K562 (cell line): Measurements from ENCODE around the gene ST14. TPM values are rescaled to one million over a fixed set of nuclear protein-coding genes. Genes with fewer than 3 reads are reported as not detected.
"Not testable (repeated sequence)": the region's sequence is repeated elsewhere in the genome, so short reads cannot be mapped to it uniquely, and the experiment has no call there.

ENCODE experiments used
- ATAC-seq: fragments of 200-7000 bp; cut with Tn5 transposase; 3 replicates; pipeline ENCODE4 v1.9.1; 2020; ENCODE audit warnings: moderate library complexity
- BruUV-seq: library from RNA; stranded (reverse); fragments of 400-500 nt; replicated peaks from 2 replicates; lab custom pipeline; 2021; lab: Mats Ljungman, UMichigan
- CTCF ChIA-PET: fragments of 300-600 bp; formaldehyde crosslinking; extraction: SDS; loops from one replicate; lab custom pipeline; 2021; ENCODE audit warnings: low intra/inter-chr PET ratio; lab: Yijun Ruan, JAX
- POLR2A ChIA-PET: fragments of 300-600, 350-650 bp; sonication (Branson Sonifier 250); formaldehyde crosslinking; extraction: SDS; loops from one replicate; lab custom pipeline; 2021; ENCODE audit warnings: antibody characterized with exemption, inconsistent platforms; lab: Yijun Ruan, JAX
- DNase-seq, 4 experiments: peaks; one replicate each; pipeline versions ENCODE4 v3.0.0 to v3.0.0-alpha.2; 2011 to 2018; ENCODE audit warnings: low spot score in 3 of 4, mixed read lengths in 3 of 4; ENCODE audit errors: extremely low read depth in 1 of 4
- FAIRE-seq: peaks from 2 replicates; lab custom pipeline; 2011; peaks lifted over from hg19 to GRCh38; lab: Jason Lieb, UNC
- H2AFZ ChIP-seq: 2 replicates; pipeline ENCODE4 v1.6.0; 2011; ENCODE audit warnings: low read depth, low read length, control low read depth, inconsistent platforms
- H3K27ac ChIP-seq: fragments of 200-600 bp; 3 replicates; pipeline ENCODE4 v1.8.0; 2011; ENCODE audit warnings: low read depth, mild to moderate bottlenecking, control low read depth, inconsistent platforms, low read length, moderate library complexity, mixed read lengths; ENCODE audit errors: extremely low read depth
- H3K27me3 ChIP-seq, 2 experiments: fragments of 300-600 bp in 1 of 2; 2 replicates in 1 of 2; 3 replicates in 1 of 2; pipeline versions ENCODE4 v1.6.0 to v1.8.0; 2011; ENCODE audit warnings: inconsistent platforms in 2 of 2, low read length in 2 of 2, mild to moderate bottlenecking in 1 of 2, mixed read lengths in 1 of 2, moderate library complexity in 1 of 2; ENCODE audit not compliant: control insufficient read depth in 2 of 2, insufficient read depth in 2 of 2
- H3K36me3 ChIP-seq: fragments of 300-600 bp; 3 replicates; pipeline ENCODE4 v1.8.0; 2011; ENCODE audit warnings: mild to moderate bottlenecking, low read length, inconsistent platforms; ENCODE audit not compliant: control insufficient read depth, insufficient read depth
- H3K4me1 ChIP-seq, 2 experiments: fragments of 200-600 bp in 1 of 2; replicated peaks in 1 of 2; 2 replicates in 1 of 2; 3 replicates in 1 of 2; pipeline versions ENCODE4 v1.5.1 to v1.8.0; 2011; ENCODE audit warnings: inconsistent platforms in 2 of 2, low read length in 2 of 2, mild to moderate bottlenecking in 1 of 2, mixed read lengths in 1 of 2, moderate library complexity in 1 of 2; ENCODE audit not compliant: control insufficient read depth in 2 of 2, insufficient read depth in 2 of 2
- H3K4me2 ChIP-seq: 2 replicates; pipeline ENCODE4 v1.6.1; 2011; ENCODE audit warnings: low read length, control low read depth, inconsistent platforms, mixed read lengths; ENCODE audit not compliant: insufficient read depth
- H3K4me3 ChIP-seq: fragments of 200-600 bp; sonication (generic), shearing (Covaris generic); 2 replicates; pipeline ENCODE4 v1.5.1; 2016; ENCODE audit warnings: control low read depth, inconsistent platforms
- H3K79me2 ChIP-seq: fragments of 200-600 bp; 3 replicates; pipeline ENCODE4 v1.8.0; 2011; ENCODE audit warnings: low read length, inconsistent platforms; ENCODE audit not compliant: control insufficient read depth, insufficient read depth
- H3K9ac ChIP-seq, 2 experiments: 2 replicates each; pipeline versions ENCODE4 v1.6.0 to v1.6.1; 2011; ENCODE audit warnings: low read depth in 2 of 2, low read length in 2 of 2, control low read depth in 1 of 2, inconsistent platforms in 1 of 2, mild to moderate bottlenecking in 1 of 2, mixed read lengths in 1 of 2; ENCODE audit not compliant: insufficient read depth in 1 of 2
- H3K9me1 ChIP-seq: one replicate; pipeline ENCODE4 v1.6.0; 2011; ENCODE audit warnings: inconsistent platforms, mild to moderate bottlenecking, low read length, moderate library complexity; ENCODE audit not compliant: control insufficient read depth, insufficient read depth
- H3K9me3 ChIP-seq: replicated peaks from 2 replicates; pipeline ENCODE4 v1.5.1; 2011; ENCODE audit warnings: low read depth, low read length, inconsistent platforms; ENCODE audit not compliant: control insufficient read depth, insufficient read depth
- H4K20me1 ChIP-seq: replicated peaks from 2 replicates; pipeline ENCODE4 v1.6.1; 2011; ENCODE audit warnings: low read length, inconsistent platforms, mixed read lengths; ENCODE audit not compliant: control insufficient read depth, insufficient read depth
- NRF1 ChIP-seq, 2 experiments: fragments of 450-650 bp; IDR thresholded peaks in 1 of 2; conservative IDR thresholded peaks in 1 of 2; 2 replicates each; pipeline ENCODE4 v1.6.1; 2014; ENCODE audit warnings: mild to moderate bottlenecking in 2 of 2
- SMC3 ChIP-seq: conservative IDR thresholded peaks from 2 replicates; pipeline ENCODE4 v1.6.1; 2011; ENCODE audit warnings: low read depth, low read length, improper control_type of control experiment; ENCODE audit not compliant: insufficient read depth
- TEAD4 ChIP-seq, 2 experiments: sonication (generic) in 1 of 2; formaldehyde crosslinking in 1 of 2; IDR thresholded peaks; 2 replicates each; pipeline versions ENCODE4 v1.6.1 to v1.8.0; 2012 to 2022; ENCODE audit warnings: borderline replicate concordance in 1 of 2, inconsistent platforms in 1 of 2, low read length in 1 of 2, mild to moderate bottlenecking in 1 of 2, missing genetic modification reagents in 1 of 2
- ZNF668 ChIP-seq: fragments of 250-450 bp; sonication (Bioruptor Pico); IDR thresholded peaks from 2 replicates; pipeline ENCODE4 v1.8.0; 2022; ENCODE audit warnings: mild to moderate bottlenecking, inconsistent platforms
- WGBS: fragments of 100-300 bp; shearing (Covaris generic); methylation state at CpG from one replicate; pipeline ENCODE4 v1.1.6; 2016; ENCODE audit warnings: low coverage, mixed read lengths; ENCODE audit not compliant: insufficient coverage; ENCODE audit errors: missing lambda C conversion rate; 5-methylcytosine and 5-hydroxymethylcytosine counted together
- in situ Hi-C: fragments of 300-500 bp; cut with MboI; formaldehyde crosslinking; loops from 4 replicates; pipeline ENCODE4 v1.15.0; 2018; ENCODE audit warnings: inconsistent platforms, mixed read lengths
- intact Hi-C: fragments of 100-400 bp; cut with micrococcal nuclease; formaldehyde crosslinking; loops from 2 replicates; pipeline ENCODE4 v1.14.2; 2022
- polyA plus RNA-seq, 8 experiments: library from polyadenylated mRNA; depleted of rRNA in 4 of 8; stranded (reverse) in 5 of 8; unstranded in 3 of 8; fragments of >200 nt; fragmentation: Nextera tagmentation in 2 of 8; fragmentation: Illumina TruSeq in 1 of 8; extraction: Ambion mirVana in 2 of 8; extraction: Trizol in 1 of 8; gene quantifications; 2 replicates each; pipeline versions ENCODE4 v1.2.1 to v1.2.3, GENCODE V29; 2011 to 2014; ENCODE audit warnings: inconsistent platforms in 1 of 8, missing spikeins in 1 of 8
- total RNA-seq, 7 experiments: library from RNA; depleted of rRNA in 6 of 7; stranded (reverse); fragments of >200 nt in 6 of 7; fragmentation: Illumina TruSeq in 2 of 7; extraction: Trizol in 2 of 7; gene quantifications; 2 replicates each; pipeline versions ENCODE4 v1.2.1 to v1.2.3, GENCODE V29; 2011 to 2021; ENCODE audit warnings: low replicate concordance in 1 of 7
- TF ChIP-seq, protein P1 (sequence below): conservative IDR thresholded peaks from 2 replicates; pipeline ENCODE4 v1.6.1; 2011; ENCODE audit warnings: low read depth, mild to moderate bottlenecking, low read length; ENCODE audit not compliant: control insufficient read depth

Gene ST14
- total and polyA plus RNA-seq, 9 of the 15 experiments (the other 6 are each of a cell fraction or from before 2014, with no cell fraction given), result 0.08 to 0.20 TPM; not detected in 7

DNA sequence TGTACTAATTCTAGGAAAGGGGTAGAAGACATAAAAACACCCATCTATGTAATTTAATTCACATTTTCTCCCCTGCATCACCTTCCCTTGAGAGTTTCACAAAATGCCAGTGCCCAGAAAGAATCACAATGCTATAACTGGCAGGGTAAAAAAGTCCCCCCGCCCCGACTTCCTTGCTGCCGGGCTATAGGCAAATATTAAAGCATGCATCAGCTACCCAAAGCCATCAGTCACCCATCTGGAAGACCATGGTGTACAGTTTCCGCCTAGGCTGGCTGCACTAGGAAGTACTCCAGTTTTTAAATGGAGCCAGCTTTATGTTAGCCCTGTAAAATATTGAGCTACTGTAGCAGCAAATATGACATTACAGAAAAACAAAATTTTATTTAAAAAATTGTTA lies 67.8 kb downstream of the ST14 start (continued):
- TF ChIP-seq, protein P1, sequence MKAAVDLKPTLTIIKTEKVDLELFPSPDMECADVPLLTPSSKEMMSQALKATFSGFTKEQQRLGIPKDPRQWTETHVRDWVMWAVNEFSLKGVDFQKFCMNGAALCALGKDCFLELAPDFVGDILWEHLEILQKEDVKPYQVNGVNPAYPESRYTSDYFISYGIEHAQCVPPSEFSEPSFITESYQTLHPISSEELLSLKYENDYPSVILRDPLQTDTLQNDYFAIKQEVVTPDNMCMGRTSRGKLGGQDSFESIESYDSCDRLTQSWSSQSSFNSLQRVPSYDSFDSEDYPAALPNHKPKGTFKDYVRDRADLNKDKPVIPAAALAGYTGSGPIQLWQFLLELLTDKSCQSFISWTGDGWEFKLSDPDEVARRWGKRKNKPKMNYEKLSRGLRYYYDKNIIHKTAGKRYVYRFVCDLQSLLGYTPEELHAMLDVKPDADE, result no peak
- no peak for TF ChIP-seq TEAD4 (IDR thresholded peaks at IDR 0.05; ENCODE audit: low read length)
- TF ChIP-seq TEAD4 (CRISPR knock-in tag; IDR thresholded peaks at IDR 0.05; ENCODE audit: borderline replicate concordance), result no peak
- TF ChIP-seq NRF1 (conservative IDR thresholded peaks at IDR 0.05 in 1 of 2, IDR thresholded peaks at IDR 0.05 in 1 of 2), result no peak
- no peak for TF ChIP-seq SMC3
- no peak for TF ChIP-seq ZNF668 (CRISPR knock-in tag)

DNA sequence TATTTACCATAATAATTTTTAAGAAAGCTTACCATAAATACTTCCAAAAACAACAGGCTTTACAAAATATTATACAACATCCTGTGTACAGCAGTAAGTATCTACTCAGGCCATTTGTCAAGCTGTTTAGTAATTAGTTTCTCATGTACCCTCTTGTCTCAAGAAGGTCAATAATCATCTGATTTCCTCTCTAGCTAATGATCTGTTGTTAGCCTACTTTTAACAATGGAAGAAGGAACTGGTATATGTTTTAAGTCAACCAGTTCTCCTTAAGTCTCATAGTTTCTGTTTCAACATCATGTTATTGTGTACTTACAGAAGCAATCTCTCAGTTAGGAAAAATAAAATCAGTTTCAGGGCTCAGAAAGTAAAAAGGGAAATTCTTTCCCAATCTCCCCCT lies 73.9 kb downstream of the ST14 start:
- H2AFZ ChIP-seq, H3K9me1 ChIP-seq, H3K4me2 ChIP-seq, FAIRE-seq, H4K20me1 ChIP-seq, H3K9ac ChIP-seq, H3K79me2 ChIP-seq, H3K27me3 ChIP-seq, H3K4me1 ChIP-seq, DNase-seq, CTCF ChIA-PET, in situ Hi-C loops, BruUV-seq, H3K27ac ChIP-seq, H3K4me3 ChIP-seq, POLR2A ChIA-PET, ATAC-seq, H3K9me3 ChIP-seq, intact Hi-C loops: not testable (repeated sequence)
- peaks cover 21% of the 10 kb centered on the region for H3K36me3 ChIP-seq

DNA sequence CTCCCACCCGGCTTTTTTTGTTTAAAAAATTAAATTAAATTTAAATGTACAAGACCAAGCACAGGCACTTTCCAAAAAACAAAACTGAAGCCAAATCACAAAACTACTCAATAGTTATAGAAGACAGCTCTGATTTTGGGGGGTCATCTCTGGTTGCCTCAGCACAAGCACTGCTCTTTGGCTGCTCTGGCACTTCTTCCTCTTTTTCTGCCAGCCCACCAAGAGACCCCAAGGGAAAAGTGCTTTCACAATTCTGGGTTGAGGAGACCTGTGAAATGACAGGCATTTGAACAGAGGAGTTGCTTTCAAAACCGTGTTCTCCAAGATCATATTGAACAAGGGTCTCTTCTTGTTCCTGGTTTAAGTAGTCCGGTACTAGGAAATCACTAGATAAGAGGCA lies 74.3 kb downstream of the ST14 start:
- H3K4me3 ChIP-seq, H3K27me3 ChIP-seq, BruUV-seq, H3K9ac ChIP-seq, ATAC-seq, H3K79me2 ChIP-seq, H4K20me1 ChIP-seq, H3K4me1 ChIP-seq, in situ Hi-C loops, intact Hi-C loops, H3K27ac ChIP-seq, H3K4me2 ChIP-seq, H3K9me3 ChIP-seq, DNase-seq, H2AFZ ChIP-seq, FAIRE-seq, CTCF ChIA-PET, H3K9me1 ChIP-seq: not testable (repeated sequence)
- POLR2A ChIA-PET, result interaction anchor here (0.5 kb wide), 1 partner anchor 133 kb away, joined by 4 read pairs; no protein-coding TSS in a partner anchor
- H3K36me3 ChIP-seq, result peaks cover 21% of the 10 kb centered on the region
- WGBS, result 95% methylated on average over 1 of the region's 3 CpGs
